Transverse colon (tissue), 4 donors: Measurements from ENCODE around the gene IGFBP6.

ENCODE experiments used
- CTCF ChIP-seq, 5 experiments: fragments of 200-600 bp in 3 of 5; fragments of 450-650 bp in 2 of 5; sonication (generic) in 3 of 5; IDR thresholded peaks; 1 replicate in 2 of 5; 2 replicates in 3 of 5; pipeline ENCODE4 v1.5.1; 2016 to 2017; ENCODE audit warnings: antibody characterized with exemption in 5 of 5, inconsistent platforms in 3 of 5, mild to moderate bottlenecking in 2 of 5, moderate library complexity in 1 of 5
- POLR2AphosphoS5 ChIP-seq, 3 donors: sonication (generic); formaldehyde crosslinking; IDR thresholded peaks; one replicate each; pipeline ENCODE4 v1.6.1; 2016; ENCODE audit warnings: antibody characterized with exemption in 3 of 3

- no peak for TF ChIP-seq CTCF (IDR thresholded peaks at IDR 0.05)
- TF ChIP-seq POLR2AphosphoS5 (IDR thresholded peaks at IDR 0.05) = no peak
Observed at GRCh38 chr12:53101931-53102781, 4.7 kb downstream of the IGFBP6 start.
